Erythroblast (primary cell): Measurements from ENCODE around the gene RET.
"Not testable (repeated sequence)": the region's sequence is repeated elsewhere in the genome, so short reads cannot be mapped to it uniquely, and the experiment has no call there.

Experiments used
- DNase-seq, 2 experiments: peaks; one replicate each; lab custom pipeline; 2025; lab: John Stamatoyannopoulos, UW
- GATA1 ChIP-seq: IDR thresholded peaks from 2 replicates; pipeline ENCODE4 v1.6.1; 2011; ENCODE audit warnings: low read depth, mild to moderate bottlenecking, control low read depth, low read length, moderate library complexity
- POLR2A ChIP-seq: IDR thresholded peaks from 2 replicates; pipeline ENCODE4 v1.6.1; 2011; ENCODE audit warnings: mild to moderate bottlenecking, low read length

Gene RET

DNA sequence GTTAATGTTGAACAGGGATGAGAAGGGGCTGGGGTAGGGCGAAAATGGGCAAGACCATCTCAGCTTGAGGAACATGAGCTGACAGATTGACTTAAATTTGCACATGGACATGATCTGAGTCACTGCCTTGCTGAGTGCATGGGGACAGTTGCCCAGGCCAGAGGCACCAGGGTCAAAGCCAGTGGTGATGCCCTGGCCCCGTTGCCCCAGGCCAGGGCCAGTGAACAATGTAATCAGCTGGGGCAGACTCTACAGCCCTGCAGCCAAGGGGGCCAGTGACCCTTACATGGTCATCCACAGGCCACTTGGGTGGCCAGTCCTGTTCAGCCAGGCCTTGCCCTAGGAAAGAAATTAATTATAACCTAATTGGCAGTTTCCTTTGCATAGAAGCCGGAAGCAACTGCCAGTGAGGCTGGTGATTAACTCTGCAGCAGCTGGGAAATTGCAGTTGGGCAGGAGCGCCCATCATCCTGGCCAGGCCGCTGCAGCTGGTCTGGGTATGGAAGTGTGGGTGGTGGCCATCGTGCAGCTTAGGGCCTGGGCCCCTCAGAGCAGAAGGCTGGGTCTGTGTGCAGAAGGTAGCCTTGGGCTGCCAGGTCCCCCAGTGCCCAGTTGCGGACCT is 9.6 kb downstream of the RET start:
- DNase-seq = no peak
- TF ChIP-seq POLR2A (no peak), GATA1 (no peak)

DNA sequence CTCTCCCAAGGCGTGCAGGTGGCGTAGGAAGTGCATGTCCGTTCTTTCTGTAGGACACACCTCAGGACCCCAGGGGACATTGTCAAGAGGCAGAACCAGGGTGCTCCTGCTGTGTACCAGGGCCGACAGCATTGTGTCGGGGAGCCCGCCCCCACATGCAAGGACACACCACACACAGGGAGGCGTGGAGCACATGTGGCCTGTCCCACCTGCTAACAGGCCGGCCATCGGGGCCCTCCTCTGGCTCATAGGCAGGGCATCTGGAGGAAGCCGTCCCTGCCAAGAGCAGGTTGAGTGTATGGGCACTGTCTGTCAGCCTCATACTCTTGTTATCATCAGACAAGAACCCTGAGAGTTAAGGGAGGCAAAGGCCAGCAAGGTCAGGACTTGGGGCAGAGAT is 12.7 kb downstream of the RET start:
- TF ChIP-seq GATA1 (no peak), POLR2A (no peak)
- no peak for DNase-seq

DNA sequence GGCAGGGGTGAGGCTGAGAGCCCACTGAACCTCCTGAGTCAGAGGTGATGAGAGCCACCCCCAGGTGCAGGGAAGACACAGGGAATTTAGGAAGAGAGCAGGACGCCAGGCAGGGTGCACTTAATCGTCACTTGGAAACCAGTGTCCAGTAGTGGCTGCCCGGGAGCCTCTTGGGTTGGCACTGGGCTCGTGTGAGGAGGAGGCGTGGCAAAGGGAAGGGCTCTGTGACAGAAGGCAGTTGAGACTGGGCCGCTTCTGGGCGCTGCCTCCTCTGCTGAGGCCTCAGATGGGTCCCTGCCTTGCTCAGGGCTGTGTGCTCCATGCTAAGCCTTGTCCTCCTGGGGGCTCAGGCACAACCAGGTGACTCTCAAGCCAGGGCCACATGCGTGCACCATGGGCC is 13.3 kb downstream of the RET start:
- DNase-seq = no peak
- no peak for TF ChIP-seq POLR2A
- TF ChIP-seq GATA1 = no peak

- no peak for TF ChIP-seq POLR2A
- no peak for TF ChIP-seq GATA1
- no peak for DNase-seq
Observed at GRCh38 chr10:43090664-43091063, 13.8 kb downstream of the RET start.

DNA sequence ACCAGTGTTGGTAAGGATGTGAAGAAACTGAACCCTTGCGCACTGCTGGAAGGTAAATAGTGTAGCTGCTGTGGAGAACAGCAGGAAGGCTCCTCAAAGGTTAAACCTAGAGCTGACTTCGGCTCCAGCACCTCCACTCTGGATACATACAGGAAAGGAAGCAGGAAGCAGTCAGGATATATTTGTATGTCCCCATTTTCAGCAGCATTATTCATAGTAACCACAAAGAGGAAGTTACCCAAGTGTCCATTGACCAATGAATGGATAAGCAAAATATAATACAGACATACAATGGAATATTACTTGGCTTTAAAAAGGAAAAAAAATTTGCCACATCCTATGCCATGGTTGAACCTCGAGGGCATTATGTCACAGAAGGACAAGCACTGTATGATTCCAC is 15.0 kb downstream of the RET start:
- no peak for DNase-seq
- TF ChIP-seq GATA1 (no peak), POLR2A (no peak)

GRCh38 chr10:43093423-43094076 is 16.7 kb downstream of the RET start:
- no peak for TF ChIP-seq POLR2A
- no peak for TF ChIP-seq GATA1
- no peak for DNase-seq

- TF ChIP-seq GATA1 (no peak), POLR2A (no peak)
- no peak for DNase-seq
Observed at GRCh38 chr10:43094085-43094484, 17.2 kb downstream of the RET start.

GRCh38 chr10:43099339-43099738 is 22.5 kb downstream of the RET start:
- not testable (repeated sequence) for DNase-seq

- no peak for TF ChIP-seq GATA1
- no peak for TF ChIP-seq POLR2A
- no peak for DNase-seq
Observed at GRCh38 chr10:43099928-43100327, 23.1 kb downstream of the RET start.

- TF ChIP-seq POLR2A = no peak
- TF ChIP-seq GATA1 = no peak
- no peak for DNase-seq
Observed at GRCh38 chr10:43100366-43100765, 23.5 kb downstream of the RET start.

DNA sequence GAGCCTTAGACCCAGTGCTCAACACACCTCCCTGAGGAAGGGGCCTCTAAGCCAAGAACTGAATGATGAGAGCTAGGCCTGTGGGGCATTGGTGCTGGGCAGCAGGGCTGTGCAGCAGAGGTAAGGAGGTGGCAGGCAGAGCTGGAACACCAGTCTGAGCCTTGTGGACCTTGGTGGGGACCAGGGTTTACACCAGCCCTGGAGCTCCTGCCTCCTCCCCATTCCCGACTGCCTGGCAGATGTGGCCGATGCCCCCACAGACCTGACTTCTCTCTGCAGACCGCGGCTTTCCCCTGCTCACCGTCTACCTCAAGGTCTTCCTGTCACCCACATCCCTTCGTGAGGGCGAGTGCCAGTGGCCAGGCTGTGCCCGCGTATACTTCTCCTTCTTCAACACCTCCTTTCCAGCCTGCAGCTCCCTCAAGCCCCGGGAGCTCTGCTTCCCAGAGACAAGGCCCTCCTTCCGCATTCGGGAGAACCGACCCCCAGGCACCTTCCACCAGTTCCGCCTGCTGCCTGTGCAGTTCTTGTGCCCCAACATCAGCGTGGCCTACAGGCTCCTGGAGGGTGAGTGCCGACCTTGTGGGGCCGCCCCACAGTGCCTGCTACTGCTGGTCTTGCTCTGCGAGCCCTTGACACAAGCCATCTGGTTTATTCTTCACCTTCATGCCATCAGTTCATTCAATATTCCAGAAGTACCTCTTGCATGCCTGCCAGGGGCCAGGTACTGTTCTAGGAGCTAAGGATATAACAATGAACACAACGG is 25.4 kb downstream of the RET start:
- TF ChIP-seq GATA1 = no peak
- DNase-seq = no peak

GRCh38 chr10:43105102-43105955 is 28.5 kb downstream of the RET start:
- DNase-seq = peak; percentile 68 to 78
- no peak for TF ChIP-seq POLR2A
- no peak for TF ChIP-seq GATA1

- no peak for TF ChIP-seq GATA1
- no peak for TF ChIP-seq POLR2A
- no peak for DNase-seq
Observed at GRCh38 chr10:43105956-43106229, 29.0 kb downstream of the RET start.
